ENCODE data around the gene OSBPL9.

The OSBPL9 gene

GRCh38 chr1:51744506-51745303 is 127.8 kb downstream of the OSBPL9 start:
- no peak for DNase-seq

DNA sequence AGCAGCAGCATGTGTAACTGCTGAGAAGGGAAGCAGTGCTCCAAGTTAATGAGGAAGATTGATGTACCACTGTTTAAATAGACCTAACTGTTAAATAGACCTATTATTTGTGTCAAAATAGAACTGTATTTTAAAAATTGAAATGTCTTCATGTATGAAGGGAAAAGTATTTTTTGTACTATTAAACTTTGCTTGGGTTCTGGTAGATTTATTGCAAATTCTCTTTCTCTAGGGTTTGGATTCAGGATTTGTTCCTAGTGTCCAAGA is 128.3 kb downstream of the OSBPL9 start:
- DNase-seq, result no peak

DNA sequence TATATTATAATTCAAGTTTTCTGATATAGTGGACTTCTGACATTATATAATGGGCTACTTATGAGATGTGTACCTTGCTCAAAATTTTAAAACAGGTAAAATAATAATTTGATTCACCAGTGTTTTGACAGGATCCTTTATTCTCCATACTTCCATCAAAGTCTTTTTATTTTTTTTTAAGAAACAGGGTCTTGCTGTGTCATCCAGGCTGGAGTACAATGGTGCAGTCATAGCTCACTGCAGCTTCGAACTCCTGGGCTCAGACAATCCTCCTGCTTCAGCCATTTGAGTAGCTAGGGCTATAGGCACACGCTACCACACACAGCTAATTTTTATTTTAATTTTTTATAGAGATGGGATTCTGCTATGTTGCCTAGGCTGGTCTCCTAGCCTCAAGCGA is 132.3 kb downstream of the OSBPL9 start:
- no peak for DNase-seq

DNA sequence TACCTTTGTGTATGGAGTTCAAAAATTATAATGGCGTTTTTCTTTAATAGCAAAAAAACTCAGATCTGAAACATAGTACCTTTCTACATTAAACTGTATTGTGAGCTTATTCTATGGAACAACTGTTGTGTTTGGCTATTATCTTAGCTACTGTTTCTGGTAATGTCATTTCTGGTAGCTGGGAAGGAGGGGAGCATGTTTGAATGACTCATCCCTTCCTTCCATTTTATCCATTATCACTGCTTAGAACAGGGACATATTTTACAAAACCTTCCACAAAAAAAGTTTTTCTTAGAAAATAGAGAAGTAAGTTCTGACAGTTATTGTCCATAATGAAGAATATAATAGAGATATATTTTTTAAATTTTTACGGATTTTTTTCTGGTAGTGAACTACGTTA is 133.3 kb downstream of the OSBPL9 start:
- DNase-seq, result no peak

- peak in 1 of 2 donors; percentile 30 for DNase-seq
Observed at GRCh38 chr1:51750729-51751128, 133.8 kb downstream of the OSBPL9 start.

DNA sequence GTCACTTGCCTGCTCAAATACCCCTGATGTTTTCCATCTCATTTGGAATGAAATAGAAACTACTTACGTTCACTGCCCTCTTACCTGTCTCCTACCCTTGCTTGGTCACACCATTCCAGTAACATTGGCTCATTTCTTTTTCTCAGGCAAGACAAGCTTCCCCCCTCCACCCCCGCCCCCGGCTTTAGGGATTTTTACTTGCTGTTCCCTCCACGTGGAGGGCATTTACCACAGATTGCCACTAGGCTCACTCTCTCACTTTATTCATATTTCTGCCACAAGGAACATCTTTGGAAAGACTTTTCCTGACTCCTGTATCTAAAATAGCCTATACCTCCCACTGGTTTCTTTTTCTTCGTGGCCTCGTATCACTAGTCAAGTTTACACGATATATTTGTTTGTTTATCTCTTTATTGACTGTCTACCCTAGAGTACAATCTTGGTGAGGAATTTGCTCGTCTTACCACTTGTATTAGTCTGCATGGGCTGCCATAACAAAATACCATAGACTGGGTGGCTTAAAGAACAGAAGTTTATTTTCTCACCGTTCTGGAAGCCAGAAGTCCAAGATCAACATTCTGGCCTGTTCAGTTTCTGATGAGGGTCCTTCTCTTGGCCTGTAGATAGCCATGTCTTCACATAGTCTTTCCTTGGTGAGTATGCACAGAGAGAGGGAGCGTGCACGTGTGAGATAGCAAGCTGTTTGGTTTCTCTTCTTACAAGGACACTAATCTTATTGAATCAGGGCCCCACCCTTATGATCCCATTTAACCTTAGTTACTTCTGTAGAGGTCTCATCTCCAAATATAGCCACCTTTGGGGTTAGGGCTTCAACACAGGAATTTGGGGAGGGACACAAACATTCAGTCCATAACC is 135.4 kb downstream of the OSBPL9 start:
- no peak for DNase-seq

- DNase-seq, result no peak
Observed at GRCh38 chr1:51753969-51754368, 137.1 kb downstream of the OSBPL9 start.

DNA sequence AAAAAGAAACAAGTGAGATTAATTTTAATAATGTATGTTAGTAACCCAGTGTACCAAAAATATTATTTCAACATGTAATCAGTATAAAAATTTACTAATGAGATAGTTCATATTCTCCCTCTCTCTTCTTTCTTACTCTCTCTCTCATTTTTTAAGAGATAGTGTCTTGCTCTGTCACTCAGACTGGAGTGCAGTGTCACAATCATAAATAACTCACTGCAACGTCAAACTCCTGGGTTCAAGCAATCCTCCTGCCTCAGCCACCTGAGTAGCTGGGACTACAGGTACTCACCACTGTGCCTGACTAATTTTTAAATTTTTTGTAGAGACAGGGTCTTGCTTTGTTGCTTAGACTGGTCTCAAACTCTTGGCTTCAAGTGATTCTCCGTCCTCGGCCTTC is 137.8 kb downstream of the OSBPL9 start:
- no peak for DNase-seq

GRCh38 chr1:51755437-51755836 is 138.5 kb downstream of the OSBPL9 start:
- no peak for DNase-seq

- DNase-seq, result no peak
Observed at GRCh38 chr1:51756290-51756689, 139.4 kb downstream of the OSBPL9 start.

DNA sequence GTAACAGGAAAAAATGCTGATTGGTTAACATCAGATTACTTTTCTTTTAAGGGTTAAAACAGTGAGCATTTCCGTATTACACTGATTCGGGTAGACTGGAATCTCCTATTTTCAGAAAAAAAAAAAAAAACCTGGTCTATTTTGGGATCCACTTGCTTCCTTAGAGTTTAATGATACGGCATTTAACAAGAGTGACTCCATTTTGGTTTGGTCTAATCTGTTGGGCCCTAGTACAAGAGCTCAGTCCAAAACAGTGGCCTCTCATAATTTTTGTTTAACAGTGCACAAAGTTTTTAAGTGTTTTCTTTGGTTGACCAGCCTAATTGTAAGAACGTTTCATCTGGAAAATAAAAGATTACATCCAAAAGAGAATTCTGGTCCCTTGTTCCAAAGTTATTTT is 141.4 kb downstream of the OSBPL9 start:
- no peak for DNase-seq

DNA sequence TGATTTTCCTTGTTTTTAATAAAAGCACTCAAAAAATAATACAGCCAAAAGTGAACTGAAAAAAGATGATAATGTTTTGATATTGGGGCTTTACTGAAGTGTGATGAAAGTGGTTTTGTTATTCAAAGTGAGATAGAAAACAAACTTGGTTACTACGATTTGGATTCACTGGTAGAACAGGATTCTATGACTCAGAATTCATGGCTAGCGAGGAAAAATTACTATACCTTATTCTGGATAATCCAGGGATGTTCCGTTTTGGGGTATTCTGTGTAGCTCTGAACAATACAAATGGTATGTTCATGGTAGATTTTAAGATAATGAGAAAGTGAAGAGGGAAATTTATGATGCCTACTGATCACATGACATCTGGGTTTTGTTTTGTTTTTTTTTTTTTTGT is 144.0 kb downstream of the OSBPL9 start:
- DNase-seq, result no peak

DNA sequence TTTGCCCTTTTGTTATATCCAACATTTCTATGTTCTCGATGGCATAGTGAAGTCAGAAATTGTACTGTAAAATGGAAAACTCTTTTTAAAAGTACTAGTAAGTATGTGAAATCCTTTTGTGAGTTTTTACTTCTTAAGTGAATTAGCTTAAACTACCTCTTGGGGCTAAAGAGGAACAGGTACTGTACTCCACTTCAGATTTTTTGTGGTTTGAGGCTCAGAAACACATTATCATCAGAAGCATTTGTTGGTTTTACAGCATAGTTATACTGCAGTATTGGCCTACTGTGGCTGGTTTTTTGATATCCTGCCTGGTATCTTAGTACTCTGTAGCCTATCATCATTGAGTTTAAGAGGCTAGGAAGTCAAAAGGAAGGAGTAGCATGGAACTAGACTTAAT is 144.5 kb downstream of the OSBPL9 start:
- no peak for DNase-seq

DNA sequence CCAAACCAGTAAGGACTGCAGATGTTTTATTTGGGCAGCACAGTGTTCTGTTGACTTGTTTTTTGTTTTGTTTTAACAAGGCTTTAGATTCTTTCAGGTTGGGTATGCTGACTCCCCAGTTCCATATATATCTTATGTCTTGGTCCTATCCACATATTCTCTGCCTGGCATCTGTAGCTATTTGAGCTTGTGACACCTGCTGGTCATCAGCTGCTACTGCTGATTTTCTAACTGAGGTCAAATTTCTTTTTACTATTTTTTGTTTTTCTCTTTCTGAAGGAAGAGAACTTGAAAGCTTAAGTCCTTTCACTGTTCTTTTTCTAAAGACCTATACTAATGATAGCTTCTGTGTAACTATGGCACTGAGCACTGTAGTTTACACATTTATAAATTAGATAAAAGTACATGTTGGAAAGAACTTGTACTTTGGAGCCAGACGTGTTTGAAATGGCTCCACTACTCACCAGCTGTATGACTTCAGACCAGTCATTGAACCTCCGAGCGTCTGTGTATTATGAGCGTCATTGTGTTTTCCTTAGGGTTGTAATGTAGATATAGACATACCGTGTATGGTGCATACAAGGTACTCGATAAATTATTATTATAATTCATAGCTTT is 152.2 kb downstream of the OSBPL9 start:
- peak; percentile 44 to 62 for DNase-seq

DNA sequence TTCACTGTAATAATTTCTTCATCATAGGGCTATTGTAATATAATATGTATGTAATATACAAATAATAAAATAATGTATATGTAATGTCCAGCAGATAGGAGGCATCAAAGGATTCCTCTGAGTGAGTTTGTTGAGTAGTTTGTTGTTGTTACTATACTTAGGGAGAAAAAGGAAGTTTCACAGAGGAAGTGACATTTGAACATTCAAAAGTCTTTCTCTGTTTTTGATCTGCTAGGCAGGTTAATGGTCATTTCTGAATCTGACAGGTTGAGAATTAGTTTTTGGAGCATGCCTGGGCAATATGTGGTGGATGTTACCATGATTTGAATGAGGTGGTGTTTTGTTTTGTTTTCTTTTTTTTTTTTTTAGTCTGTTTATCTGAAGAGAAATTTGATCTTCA is 159.5 kb downstream of the OSBPL9 start:
- peak in 1 of 2 donors; percentile 12 for DNase-seq

DNA sequence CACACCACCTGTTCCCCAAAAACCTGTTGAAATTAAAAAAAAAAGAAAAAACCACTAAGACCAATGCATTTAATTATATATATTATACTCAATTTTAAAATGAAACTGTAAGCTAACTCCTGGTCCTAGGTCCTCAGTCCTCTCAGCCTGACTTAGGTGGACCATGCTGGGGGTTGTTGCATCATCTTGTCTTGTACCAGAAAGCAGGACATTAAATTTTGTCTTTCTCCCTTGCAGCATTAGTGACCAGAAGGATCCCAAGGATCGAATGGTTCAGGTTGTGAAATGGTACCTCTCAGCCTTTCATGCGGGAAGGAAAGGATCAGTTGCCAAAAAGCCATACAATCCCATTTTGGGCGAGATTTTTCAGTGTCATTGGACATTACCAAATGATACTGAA is 164.0 kb downstream of the OSBPL9 start:
- no peak for DNase-seq

GRCh38 chr1:51784997-51785421 is 168.1 kb downstream of the OSBPL9 start:
- DNase-seq, result no peak

- DNase-seq, result no peak
Observed at GRCh38 chr1:51788938-51789337, 172.0 kb downstream of the OSBPL9 start.

DNA sequence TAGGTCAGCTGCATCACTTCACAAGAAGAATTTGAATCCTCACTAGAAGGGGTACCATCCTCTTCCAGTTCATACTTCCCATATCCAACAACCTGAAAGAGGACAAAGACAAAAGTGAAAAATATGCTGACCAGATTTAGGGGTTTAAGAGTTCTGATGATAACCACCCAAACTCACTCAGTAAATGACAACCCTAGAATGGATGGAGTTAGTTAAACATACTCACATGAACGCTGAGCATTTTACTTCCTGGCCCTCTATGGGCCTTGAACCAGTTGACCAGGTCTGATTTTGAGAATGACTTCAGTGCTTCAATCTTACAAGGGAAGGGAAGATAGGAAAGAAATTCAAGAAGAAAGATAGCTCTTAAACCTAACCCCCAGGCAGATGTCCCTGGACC is 172.4 kb downstream of the OSBPL9 start:
- DNase-seq, result no peak

DNA sequence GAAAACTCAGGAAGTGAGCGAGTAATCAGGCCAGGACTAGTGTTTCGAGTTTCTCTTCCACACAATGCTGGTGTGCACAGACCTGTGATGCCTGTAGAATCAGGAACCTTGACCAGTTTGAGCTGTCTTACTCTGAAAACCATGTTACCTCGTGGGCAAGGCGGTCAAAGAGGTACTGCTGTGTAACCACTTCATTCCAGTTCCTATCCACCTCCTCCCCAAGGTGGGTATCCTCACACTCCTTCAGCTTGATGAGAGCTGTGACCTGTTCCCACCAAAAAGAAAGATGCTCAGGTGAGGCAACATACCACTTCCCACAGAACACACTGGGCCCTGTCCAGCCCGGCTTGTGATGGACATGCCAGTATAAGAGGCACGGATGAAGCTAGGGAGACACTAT is 173.5 kb downstream of the OSBPL9 start:
- no peak for DNase-seq

- no peak for DNase-seq
Observed at GRCh38 chr1:51791888-51792287, 175.0 kb downstream of the OSBPL9 start.

- DNase-seq, result peak; percentile 58 to 63
Observed at GRCh38 chr1:51792864-51793263, 176.0 kb downstream of the OSBPL9 start.

DNA sequence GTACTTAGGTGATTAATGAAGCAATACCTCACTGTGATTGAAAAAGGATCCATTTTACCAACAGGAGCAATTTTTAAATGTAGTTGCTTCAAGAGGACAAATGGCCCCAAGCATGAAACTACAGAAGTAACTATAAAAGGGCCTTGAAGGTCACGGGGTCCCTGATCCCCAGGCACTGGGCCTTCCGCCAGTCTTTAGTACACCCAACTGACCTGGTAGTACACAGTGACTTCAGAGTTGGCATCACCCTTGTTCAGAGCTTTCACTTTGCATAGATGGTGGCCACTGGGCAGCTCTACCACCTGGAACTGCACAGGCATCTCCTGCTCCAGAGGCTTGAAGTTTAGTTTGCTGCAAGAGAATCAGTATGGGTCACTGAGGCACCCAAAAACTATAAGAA is 177.4 kb downstream of the OSBPL9 start:
- no peak for DNase-seq

DNA sequence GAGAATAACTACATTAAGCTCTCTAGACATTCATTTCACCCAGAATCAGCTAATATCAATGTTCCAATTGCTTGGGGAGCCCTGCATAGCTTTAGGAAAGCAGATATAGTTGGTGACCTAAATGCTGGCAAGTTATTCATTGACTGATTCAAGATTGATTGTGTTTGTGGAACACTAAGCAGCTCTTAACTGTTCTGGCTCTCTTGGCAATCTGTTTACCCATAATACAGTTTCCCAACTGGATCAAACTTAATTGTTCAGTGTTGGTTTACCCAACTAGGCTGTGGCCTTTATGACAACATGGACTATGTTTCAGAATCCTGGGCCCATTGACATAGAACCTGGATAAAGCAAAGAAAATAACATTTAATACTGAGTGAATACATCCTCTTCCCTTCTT is 178.0 kb downstream of the OSBPL9 start:
- DNase-seq, result no peak
